ENCODE data around the gene MAGI1.

MAGI1 gene

DNA sequence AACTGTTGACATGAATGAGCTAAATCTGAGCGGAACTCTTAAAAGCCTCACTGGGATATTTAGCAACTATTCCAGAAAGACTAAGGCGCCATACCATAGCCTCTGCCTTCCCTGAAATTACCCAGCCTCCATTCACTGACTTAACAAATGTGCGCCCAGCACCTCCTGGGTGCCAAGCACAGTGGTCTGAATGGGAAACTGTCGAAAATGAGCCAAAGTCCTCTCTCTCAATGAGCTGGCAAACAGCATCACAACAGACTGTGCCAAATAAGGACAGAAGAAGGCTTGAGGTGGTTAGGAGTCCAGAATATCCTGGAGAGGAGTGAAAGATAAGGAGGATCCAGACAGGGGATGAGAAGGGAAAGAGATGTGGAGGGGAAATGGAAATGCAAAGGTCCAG lies 332.4 kb downstream of the MAGI1 start:
- peaks cover 5% of the 10 kb centered on the region for H3K9me3 Mint-ChIP-seq
- H3K27ac Mint-ChIP-seq: no peak overlapping the region
- H3K4me1 Mint-ChIP-seq: no peaks in the 10 kb centered on the region
- H3K27me3 Mint-ChIP-seq: peaks cover 2% of the 10 kb centered on the region
- H3K36me3 Mint-ChIP-seq (ENCODE audit: low read depth): no peaks in the 10 kb centered on the region
- no peak overlapping the region for H3K4me3 Mint-ChIP-seq
- DNase-seq: no peak
- no peak for ATAC-seq

DNA sequence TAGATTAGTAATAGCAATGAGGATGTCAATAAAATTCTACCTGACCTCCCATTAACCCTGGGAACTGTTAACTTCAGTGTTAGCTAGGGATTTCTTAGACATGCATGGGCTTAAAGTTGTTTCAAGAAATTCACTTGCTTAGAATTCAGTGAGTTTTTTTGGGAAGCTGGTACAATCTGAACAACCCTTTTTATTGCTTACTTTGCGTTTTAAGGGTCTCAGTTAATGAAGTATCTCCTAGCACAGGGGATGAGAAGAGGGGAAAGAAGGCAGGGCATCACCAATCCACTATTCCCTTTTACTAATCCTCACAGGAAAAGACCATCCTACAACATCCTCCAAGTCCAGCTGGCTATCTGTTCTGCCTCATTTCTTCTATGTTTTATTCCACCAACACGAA lies 334.9 kb downstream of the MAGI1 start:
- no peaks in the 10 kb centered on the region for H3K36me3 Mint-ChIP-seq (ENCODE audit: low read depth)
- no peak for DNase-seq
- H3K27ac Mint-ChIP-seq: no peak overlapping the region
- ATAC-seq: no peak
- H3K9me3 Mint-ChIP-seq: no peaks in the 10 kb centered on the region
- no peak overlapping the region for H3K4me3 Mint-ChIP-seq
- H3K27me3 Mint-ChIP-seq: no peaks in the 10 kb centered on the region
- H3K4me1 Mint-ChIP-seq: no peaks in the 10 kb centered on the region

DNA sequence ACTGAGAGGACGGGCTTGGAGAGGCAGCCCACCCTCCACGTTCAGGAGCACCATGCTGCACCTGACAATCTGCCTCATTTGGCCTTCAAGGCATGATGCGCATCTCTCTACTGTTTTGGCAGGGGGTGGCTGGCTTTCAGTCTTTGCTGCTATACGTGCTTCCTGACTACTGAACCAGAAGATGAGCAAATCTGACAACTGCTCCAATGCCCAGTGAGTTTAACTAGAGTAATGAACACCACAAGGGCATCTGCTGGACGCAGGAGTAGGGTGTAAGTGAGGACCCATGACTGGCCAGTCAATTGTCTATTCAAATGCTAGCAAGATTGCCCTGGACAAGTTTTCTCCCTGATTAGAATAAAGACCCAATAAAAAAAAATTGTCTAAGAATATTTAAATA lies 335.7 kb downstream of the MAGI1 start:
- Mint-ChIP-seq H3K4me3 (no peak overlapping the region), H3K27ac (no peak overlapping the region), H3K9me3 (no peaks in the 10 kb centered on the region), H3K27me3 (no peaks in the 10 kb centered on the region), H3K4me1 (no peaks in the 10 kb centered on the region), H3K36me3 (ENCODE audit: low read depth) (no peaks in the 10 kb centered on the region)
- DNase-seq: no peak
- no peak for ATAC-seq

GRCh38 chr3:65702202-65702601 lies 336.5 kb downstream of the MAGI1 start:
- H3K36me3 Mint-ChIP-seq (ENCODE audit: low read depth): no peaks in the 10 kb centered on the region
- ATAC-seq: no peak
- H3K4me1 Mint-ChIP-seq: no peaks in the 10 kb centered on the region
- no peak for DNase-seq
- no peak overlapping the region for H3K27ac Mint-ChIP-seq
- no peaks in the 10 kb centered on the region for H3K9me3 Mint-ChIP-seq
- H3K27me3 Mint-ChIP-seq: no peaks in the 10 kb centered on the region
- H3K4me3 Mint-ChIP-seq: no peak overlapping the region

DNA sequence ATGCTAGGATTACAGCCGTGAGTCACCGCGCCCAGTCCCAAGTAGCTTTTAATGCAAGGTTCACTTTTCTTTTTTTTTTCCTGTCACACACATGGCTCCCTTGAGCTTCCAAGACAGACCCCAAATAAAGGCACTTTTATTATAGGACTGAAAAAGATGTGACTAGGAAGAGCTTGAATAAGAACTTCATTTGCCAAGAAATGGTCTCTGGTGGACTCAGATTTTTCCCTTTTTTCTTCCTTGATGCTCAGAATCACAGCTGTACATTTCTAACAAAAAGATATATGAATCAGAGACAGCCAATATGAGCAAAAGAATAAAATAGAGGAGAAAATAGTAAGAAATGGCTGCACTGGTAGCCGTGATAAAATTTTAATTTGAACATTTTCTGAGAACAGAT lies 337.2 kb downstream of the MAGI1 start:
- no peaks in the 10 kb centered on the region for H3K36me3 Mint-ChIP-seq (ENCODE audit: low read depth)
- no peak overlapping the region for H3K4me3 Mint-ChIP-seq
- no peak overlapping the region for H3K27ac Mint-ChIP-seq
- DNase-seq (no peak), ATAC-seq (no peak)
- no peaks in the 10 kb centered on the region for H3K4me1 Mint-ChIP-seq
- no peaks in the 10 kb centered on the region for H3K9me3 Mint-ChIP-seq
- H3K27me3 Mint-ChIP-seq: no peaks in the 10 kb centered on the region

GRCh38 chr3:65689436-65689835 lies 349.3 kb downstream of the MAGI1 start:
- DNase-seq (no peak), ATAC-seq (no peak)
- Mint-ChIP-seq H3K36me3 (ENCODE audit: low read depth) (no peaks in the 10 kb centered on the region), H3K27ac (no peak overlapping the region), H3K4me3 (no peak overlapping the region), H3K9me3 (no peaks in the 10 kb centered on the region), H3K27me3 (no peaks in the 10 kb centered on the region), H3K4me1 (no peaks in the 10 kb centered on the region)

DNA sequence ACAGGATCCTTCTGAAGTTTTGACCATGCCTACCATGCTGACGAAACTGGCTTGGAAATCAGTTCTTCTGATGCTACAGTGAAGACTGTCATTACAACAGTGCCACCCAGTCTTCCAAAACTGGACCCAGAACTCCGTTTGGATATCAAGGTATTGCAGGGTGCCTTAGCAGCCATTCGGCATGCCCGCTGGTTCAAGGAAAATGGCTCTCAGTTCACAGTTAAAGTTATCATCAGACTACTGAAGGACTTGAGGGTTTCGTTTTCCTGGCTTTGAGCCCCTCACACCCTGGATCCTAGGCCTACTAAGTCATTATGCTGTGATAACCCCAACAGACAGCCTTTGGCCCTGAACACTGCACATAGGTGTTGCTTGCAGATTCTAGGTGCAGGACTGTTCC lies 351.0 kb downstream of the MAGI1 start:
- ATAC-seq (no peak), DNase-seq (no peak)
- Mint-ChIP-seq H3K36me3 (ENCODE audit: low read depth) (no peaks in the 10 kb centered on the region), H3K4me1 (no peaks in the 10 kb centered on the region), H3K4me3 (no peak overlapping the region), H3K27ac (no peak overlapping the region), H3K9me3 (no peaks in the 10 kb centered on the region), H3K27me3 (no peaks in the 10 kb centered on the region)

GRCh38 chr3:65685621-65686235 lies 353.0 kb downstream of the MAGI1 start:
- H3K4me1 Mint-ChIP-seq: no peaks in the 10 kb centered on the region
- ATAC-seq (no peak), DNase-seq (no peak)
- no peaks in the 10 kb centered on the region for H3K36me3 Mint-ChIP-seq (ENCODE audit: low read depth)
- no peak overlapping the region for H3K4me3 Mint-ChIP-seq
- no peaks in the 10 kb centered on the region for H3K27me3 Mint-ChIP-seq
- H3K27ac Mint-ChIP-seq: no peak overlapping the region
- no peaks in the 10 kb centered on the region for H3K9me3 Mint-ChIP-seq

GRCh38 chr3:65678516-65678915 lies 360.2 kb downstream of the MAGI1 start:
- no peaks in the 10 kb centered on the region for H3K4me1 Mint-ChIP-seq
- no peaks in the 10 kb centered on the region for H3K27me3 Mint-ChIP-seq
- H3K36me3 Mint-ChIP-seq (ENCODE audit: low read depth): no peaks in the 10 kb centered on the region
- H3K9me3 Mint-ChIP-seq: no peaks in the 10 kb centered on the region
- no peak overlapping the region for H3K27ac Mint-ChIP-seq
- no peak overlapping the region for H3K4me3 Mint-ChIP-seq
- no peak for DNase-seq
- ATAC-seq: no peak

DNA sequence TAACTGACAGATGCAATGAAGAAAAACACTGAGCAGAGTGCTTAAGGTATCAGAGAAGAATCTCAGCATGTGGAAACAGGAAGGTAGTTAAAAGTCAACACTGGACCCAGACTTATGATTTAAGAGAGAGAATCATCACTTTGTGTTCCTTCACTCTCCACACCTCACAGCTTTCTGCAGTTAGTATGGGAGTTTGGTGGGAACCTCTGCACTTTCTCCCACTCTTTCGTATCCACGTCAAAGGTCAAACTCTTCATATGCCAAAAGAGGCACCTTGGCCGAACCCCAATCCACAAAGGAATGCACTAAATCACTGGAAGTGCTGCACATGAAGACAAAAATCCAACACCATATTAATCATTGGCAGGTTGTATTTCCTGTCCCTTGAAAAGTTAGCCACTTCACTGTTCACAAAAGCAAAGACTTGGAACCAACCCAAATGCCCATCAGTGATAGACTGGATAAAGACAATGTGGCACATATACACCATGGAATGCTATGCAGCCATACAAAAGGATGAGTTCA lies 361.2 kb downstream of the MAGI1 start:
- DNase-seq (no peak), ATAC-seq (no peak)
- Mint-ChIP-seq H3K4me3 (no peak overlapping the region), H3K36me3 (ENCODE audit: low read depth) (no peaks in the 10 kb centered on the region), H3K9me3 (no peaks in the 10 kb centered on the region), H3K27ac (no peak overlapping the region), H3K4me1 (no peaks in the 10 kb centered on the region), H3K27me3 (no peaks in the 10 kb centered on the region)

DNA sequence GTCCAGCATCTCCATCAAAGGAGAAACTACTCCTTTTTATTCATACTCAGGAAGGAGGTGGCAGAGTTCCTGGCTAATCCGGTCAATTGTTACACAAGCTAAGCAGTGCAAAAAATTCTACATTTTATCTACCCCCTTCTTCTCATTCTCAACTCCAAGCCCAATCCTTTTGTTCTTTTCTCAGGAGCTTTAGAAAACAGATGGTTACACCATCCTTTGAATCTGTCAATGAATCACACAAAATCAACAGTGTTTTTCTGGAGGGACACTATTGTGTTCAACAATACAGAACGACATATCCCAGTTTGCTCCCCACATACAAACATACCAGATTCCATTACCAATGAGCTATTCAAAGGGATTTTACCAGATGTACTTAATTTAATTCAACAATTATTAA lies 362.1 kb downstream of the MAGI1 start:
- Mint-ChIP-seq H3K27me3 (no peaks in the 10 kb centered on the region), H3K36me3 (ENCODE audit: low read depth) (no peaks in the 10 kb centered on the region), H3K27ac (no peak overlapping the region), H3K9me3 (no peaks in the 10 kb centered on the region), H3K4me3 (no peak overlapping the region), H3K4me1 (no peaks in the 10 kb centered on the region)
- ATAC-seq (no peak), DNase-seq (no peak)

- no peaks in the 10 kb centered on the region for H3K4me1 Mint-ChIP-seq
- no peaks in the 10 kb centered on the region for H3K36me3 Mint-ChIP-seq (ENCODE audit: low read depth)
- ATAC-seq (no peak), DNase-seq (no peak)
- no peak overlapping the region for H3K4me3 Mint-ChIP-seq
- H3K9me3 Mint-ChIP-seq: no peaks in the 10 kb centered on the region
- no peak overlapping the region for H3K27ac Mint-ChIP-seq
- H3K27me3 Mint-ChIP-seq: no peaks in the 10 kb centered on the region
Measured at GRCh38 chr3:65675011-65675410, 363.7 kb downstream of the MAGI1 start.

- H3K27ac Mint-ChIP-seq: no peak overlapping the region
- H3K27me3 Mint-ChIP-seq: no peaks in the 10 kb centered on the region
- H3K4me1 Mint-ChIP-seq: no peaks in the 10 kb centered on the region
- H3K36me3 Mint-ChIP-seq (ENCODE audit: low read depth): no peaks in the 10 kb centered on the region
- no peak for ATAC-seq
- no peaks in the 10 kb centered on the region for H3K9me3 Mint-ChIP-seq
- no peak for DNase-seq
- H3K4me3 Mint-ChIP-seq: no peak overlapping the region
Measured at GRCh38 chr3:65674226-65674625, 364.5 kb downstream of the MAGI1 start.

GRCh38 chr3:65672871-65673815 lies 365.6 kb downstream of the MAGI1 start:
- Mint-ChIP-seq H3K4me1 (no peaks in the 10 kb centered on the region), H3K27ac (no peak overlapping the region), H3K4me3 (no peak overlapping the region), H3K27me3 (no peaks in the 10 kb centered on the region), H3K9me3 (no peaks in the 10 kb centered on the region), H3K36me3 (ENCODE audit: low read depth) (no peaks in the 10 kb centered on the region)
- peak; percentile 26 for DNase-seq
- no peak for ATAC-seq

GRCh38 chr3:65672061-65672460 lies 366.7 kb downstream of the MAGI1 start:
- Mint-ChIP-seq H3K9me3 (peaks cover 1% of the 10 kb centered on the region), H3K27ac (no peak overlapping the region), H3K4me3 (no peak overlapping the region), H3K27me3 (no peaks in the 10 kb centered on the region), H3K4me1 (no peaks in the 10 kb centered on the region), H3K36me3 (ENCODE audit: low read depth) (no peaks in the 10 kb centered on the region)
- no peak for ATAC-seq
- DNase-seq: no peak

Measured in activated naive CD8-positive, alpha-beta T cell treated with anti-CD3 and anti-CD28 coated beads, Interleukin-2, amount 50 U/mL, for 24 hours (primary cell).